ENCODE data around the gene AQP7. TPM values are rescaled to one million over a fixed set of nuclear protein-coding genes. Genes with fewer than 3 reads are reported as not detected.
"Not testable (repeated sequence)": the region's sequence is repeated elsewhere in the genome, so short reads cannot be mapped to it uniquely, and the experiment has no call there.

Gene AQP7
- total RNA-seq, 1 donor from 2014 or later = not detected

DNA sequence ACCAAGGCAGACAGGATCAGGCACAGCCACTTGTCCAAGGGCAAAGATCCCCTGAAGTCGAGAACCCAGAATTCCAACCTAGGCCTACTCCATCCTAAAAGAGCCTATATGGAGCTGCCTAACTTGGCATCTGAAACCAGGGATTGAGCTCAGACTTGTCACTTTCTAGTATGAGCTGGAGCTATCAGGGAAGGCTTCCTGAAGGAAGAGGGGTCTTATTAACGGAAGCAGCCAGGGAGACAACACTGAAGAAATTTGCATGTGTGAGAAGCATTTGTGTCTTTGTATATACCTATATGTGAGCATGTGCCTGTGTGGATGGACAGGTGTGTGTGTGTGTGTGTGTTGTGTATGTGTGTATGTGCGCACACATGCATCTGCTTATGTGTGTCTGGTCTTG lies 4.7 kb upstream of the AQP7 start:
- H3K27me3 ChIP-seq (ENCODE audit: control insufficient read depth, insufficient read depth, low read length) = no peaks in the 10 kb centered on the region
- DNase-seq (ENCODE audit: low read depth) = no peak
- TF ChIP-seq, protein P1, sequence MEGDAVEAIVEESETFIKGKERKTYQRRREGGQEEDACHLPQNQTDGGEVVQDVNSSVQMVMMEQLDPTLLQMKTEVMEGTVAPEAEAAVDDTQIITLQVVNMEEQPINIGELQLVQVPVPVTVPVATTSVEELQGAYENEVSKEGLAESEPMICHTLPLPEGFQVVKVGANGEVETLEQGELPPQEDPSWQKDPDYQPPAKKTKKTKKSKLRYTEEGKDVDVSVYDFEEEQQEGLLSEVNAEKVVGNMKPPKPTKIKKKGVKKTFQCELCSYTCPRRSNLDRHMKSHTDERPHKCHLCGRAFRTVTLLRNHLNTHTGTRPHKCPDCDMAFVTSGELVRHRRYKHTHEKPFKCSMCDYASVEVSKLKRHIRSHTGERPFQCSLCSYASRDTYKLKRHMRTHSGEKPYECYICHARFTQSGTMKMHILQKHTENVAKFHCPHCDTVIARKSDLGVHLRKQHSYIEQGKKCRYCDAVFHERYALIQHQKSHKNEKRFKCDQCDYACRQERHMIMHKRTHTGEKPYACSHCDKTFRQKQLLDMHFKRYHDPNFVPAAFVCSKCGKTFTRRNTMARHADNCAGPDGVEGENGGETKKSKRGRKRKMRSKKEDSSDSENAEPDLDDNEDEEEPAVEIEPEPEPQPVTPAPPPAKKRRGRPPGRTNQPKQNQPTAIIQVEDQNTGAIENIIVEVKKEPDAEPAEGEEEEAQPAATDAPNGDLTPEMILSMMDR (IDR thresholded peaks at IDR 0.05; ENCODE audit: insufficient read depth, low read length, severe bottlenecking) = no peak
- H3K36me3 ChIP-seq (ENCODE audit: control insufficient read depth, insufficient read depth, low read length) = no peaks in the 10 kb centered on the region
- no peak for FAIRE-seq
- H3K4me3 ChIP-seq (ENCODE audit: low read depth, low read length) = no peak overlapping the region

DNA sequence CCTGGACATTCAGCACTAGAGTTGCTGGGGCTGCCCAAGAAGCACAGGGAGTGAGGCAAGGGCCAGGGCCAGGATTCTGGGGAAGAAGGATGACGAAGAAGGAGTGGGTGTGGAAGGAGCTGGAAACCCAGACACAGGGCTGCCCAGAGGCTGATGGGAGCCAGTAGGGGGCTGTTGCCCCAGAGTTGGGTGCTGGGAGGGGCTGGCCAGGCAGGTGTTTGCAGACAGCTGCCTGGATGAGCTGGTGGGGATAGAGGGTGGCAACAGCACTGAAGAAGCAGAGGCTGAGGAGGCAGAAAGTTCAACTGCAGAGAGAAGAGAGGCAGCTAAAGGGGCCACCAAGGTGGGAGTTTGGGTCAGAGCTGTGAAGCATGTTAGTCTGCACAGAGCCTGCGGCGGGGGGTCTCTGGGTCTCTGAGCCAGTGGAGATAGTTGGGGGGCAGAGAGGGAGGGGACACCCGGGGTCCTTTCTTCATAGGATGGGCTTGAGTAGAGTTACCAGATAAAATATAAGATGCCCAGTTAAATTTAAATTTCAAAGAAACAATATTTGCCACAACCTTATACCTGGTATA lies 2.5 kb upstream of the AQP7 start:
- no peaks in the 10 kb centered on the region for H3K27me3 ChIP-seq (ENCODE audit: control insufficient read depth, insufficient read depth, low read length)
- TF ChIP-seq, protein P1 (IDR thresholded peaks at IDR 0.05; ENCODE audit: insufficient read depth, low read length, severe bottlenecking) = peak; percentile 10
- FAIRE-seq (no peak), DNase-seq (ENCODE audit: low read depth) (peak; percentile 39)
- H3K4me3 ChIP-seq (ENCODE audit: low read depth, low read length) = no peak overlapping the region
- no peaks in the 10 kb centered on the region for H3K36me3 ChIP-seq (ENCODE audit: control insufficient read depth, insufficient read depth, low read length)

DNA sequence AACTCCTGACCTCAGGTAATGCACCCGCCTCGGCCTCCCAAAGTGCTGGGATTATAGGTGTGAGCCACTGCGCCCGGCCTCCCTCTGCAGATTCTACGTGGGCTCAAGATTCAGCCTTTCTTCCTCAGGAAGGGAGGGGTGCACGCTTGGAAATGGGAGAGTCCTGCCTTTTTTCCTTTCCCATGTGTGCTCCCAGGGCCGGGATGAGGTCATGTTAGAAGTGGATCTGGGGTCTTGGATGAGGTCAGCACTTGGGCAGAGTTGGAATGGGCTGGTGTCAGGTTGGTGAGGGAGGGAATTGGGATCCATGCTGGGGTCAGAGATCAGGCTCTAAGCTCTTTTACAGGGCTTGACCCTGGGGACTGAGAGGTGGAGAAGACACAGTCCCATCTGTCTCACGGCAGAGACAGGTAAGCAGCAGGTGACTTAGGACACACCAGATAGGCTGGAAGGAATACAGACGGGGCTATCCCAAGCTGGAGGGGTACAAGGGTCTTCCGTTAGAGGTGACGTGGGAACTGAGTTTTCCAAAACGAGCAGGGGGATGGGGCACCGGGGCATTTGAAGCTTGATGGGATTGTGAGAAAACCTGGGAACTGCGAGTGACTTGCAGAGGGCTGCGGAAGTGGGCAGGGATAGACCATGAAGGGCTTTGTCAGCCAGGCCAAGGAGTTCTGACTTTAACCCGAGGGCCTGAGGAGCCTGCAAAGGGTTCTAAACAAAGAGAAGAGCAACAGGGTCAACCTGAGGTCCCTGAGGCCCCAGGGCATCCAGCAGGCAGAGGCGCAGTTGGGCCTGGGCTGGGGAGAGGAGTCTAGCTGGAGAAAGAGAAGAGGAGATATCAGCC lies 1.8 kb upstream of the AQP7 start:
- TF ChIP-seq, protein P1 (IDR thresholded peaks at IDR 0.05; ENCODE audit: insufficient read depth, low read length, severe bottlenecking) = no peak
- no peak for DNase-seq (ENCODE audit: low read depth)
- no peak for FAIRE-seq
- Histone ChIP-seq H3K27me3 (ENCODE audit: control insufficient read depth, insufficient read depth, low read length) (no peaks in the 10 kb centered on the region), H3K4me3 (ENCODE audit: low read depth, low read length) (no peak overlapping the region), H3K36me3 (ENCODE audit: control insufficient read depth, insufficient read depth, low read length) (no peaks in the 10 kb centered on the region)

DNA sequence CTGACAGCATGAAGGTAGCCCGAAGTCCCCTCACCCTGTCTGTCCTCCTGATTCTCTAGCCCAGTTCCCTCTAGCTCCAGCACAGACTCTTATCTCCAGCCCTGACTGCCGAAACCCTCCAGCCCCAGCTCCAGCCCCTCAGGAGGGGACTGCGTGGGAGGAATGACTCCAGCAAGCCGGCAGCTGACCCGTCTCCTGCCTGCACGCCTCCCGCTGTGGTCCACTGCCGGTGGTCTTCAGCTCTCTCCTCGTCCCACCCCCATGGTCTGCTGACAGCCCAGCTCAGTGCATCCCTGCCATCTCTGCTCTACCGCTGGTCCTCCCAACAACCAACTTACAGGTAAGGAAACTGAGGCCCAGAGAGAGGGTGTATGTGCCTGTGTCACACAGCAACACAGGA lies 559 bp downstream of the AQP7 start:
- not testable (repeated sequence) for H3K27me3 ChIP-seq (ENCODE audit: control insufficient read depth, insufficient read depth, low read length); H3K4me3 ChIP-seq (ENCODE audit: low read depth, low read length); DNase-seq (ENCODE audit: low read depth); FAIRE-seq; H3K36me3 ChIP-seq (ENCODE audit: control insufficient read depth, insufficient read depth, low read length)

DNA sequence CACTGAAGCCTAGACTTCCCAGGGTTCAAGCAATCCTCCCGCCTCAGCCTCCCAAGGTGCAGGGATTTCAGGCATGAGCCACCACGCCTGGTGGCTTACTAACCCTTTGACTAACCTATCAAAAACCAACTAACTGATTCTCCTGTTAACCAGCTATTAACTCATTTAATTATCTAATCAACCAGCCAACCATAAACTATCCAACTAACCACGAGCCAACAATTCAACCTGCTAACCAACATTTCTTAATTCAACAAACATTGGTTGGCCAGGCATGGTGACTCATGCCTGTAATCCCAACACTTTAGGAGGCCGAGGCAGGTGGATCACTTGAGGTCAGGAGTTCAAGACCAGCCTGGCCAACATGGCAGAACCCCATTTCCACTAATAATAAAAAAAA lies 3.3 kb downstream of the AQP7 start:
- H3K36me3 ChIP-seq (ENCODE audit: control insufficient read depth, insufficient read depth, low read length); H3K4me3 ChIP-seq (ENCODE audit: low read depth, low read length); FAIRE-seq; H3K27me3 ChIP-seq (ENCODE audit: control insufficient read depth, insufficient read depth, low read length); DNase-seq (ENCODE audit: low read depth): not testable (repeated sequence)

DNA sequence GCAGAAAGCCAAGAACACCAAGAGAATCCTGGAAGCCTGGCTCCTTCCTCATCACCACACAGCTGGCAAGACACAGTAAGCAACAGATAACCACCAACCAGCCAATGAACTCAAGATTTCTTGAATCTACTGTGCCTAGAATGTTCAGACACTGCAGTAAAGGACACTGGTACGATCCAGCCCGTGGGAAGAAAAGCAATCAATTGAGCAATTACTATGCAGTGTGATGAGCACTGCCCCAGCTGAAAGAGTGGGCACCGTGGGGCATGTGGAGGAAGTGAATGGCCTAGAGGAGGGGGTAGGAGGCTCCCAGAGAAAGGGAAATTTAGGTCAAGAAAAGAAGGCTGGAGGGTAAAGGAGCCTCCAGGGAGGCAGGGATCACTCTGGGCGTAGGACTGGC lies 4.6 kb downstream of the AQP7 start:
- H3K4me3 ChIP-seq (ENCODE audit: low read depth, low read length); DNase-seq (ENCODE audit: low read depth); FAIRE-seq; H3K27me3 ChIP-seq (ENCODE audit: control insufficient read depth, insufficient read depth, low read length); H3K36me3 ChIP-seq (ENCODE audit: control insufficient read depth, insufficient read depth, low read length): not testable (repeated sequence)

DNA sequence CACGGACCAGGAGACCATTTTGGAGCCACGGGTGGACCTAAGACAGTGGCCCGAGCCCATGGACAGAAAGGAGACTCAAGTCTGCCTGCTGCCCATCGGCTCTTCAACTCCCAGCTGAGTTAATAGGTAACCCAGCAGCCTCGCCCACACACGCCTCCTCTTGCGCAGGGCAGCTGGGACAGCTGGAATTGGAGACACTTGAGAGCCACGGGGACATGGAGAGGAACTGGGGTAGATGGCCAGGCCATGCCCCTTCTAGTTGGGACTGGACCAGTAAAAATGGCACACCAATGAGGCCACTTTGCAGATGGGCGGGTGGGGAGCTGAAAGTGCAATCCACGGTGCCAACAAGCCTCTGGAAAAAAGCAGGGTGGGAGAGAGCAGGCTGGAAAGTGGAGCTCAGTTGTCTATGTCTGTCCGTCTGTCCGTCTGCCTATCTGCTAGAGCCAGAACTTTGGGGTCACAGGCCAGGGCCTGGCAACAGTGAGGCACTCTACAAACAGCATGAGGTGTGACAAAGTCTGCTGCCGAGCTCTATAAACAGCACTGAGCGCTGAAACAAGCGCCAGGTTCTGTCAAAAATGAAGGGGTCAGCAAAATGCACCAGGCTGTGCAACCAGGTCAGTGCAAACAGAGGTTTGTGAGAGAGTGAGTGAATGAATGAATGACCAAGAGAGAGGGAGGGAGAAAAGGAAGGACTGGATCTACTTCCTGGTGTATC lies 7.0 kb downstream of the AQP7 start:
- not testable (repeated sequence) for DNase-seq (ENCODE audit: low read depth); H3K4me3 ChIP-seq (ENCODE audit: low read depth, low read length); H3K27me3 ChIP-seq (ENCODE audit: control insufficient read depth, insufficient read depth, low read length); FAIRE-seq; H3K36me3 ChIP-seq (ENCODE audit: control insufficient read depth, insufficient read depth, low read length)

DNA sequence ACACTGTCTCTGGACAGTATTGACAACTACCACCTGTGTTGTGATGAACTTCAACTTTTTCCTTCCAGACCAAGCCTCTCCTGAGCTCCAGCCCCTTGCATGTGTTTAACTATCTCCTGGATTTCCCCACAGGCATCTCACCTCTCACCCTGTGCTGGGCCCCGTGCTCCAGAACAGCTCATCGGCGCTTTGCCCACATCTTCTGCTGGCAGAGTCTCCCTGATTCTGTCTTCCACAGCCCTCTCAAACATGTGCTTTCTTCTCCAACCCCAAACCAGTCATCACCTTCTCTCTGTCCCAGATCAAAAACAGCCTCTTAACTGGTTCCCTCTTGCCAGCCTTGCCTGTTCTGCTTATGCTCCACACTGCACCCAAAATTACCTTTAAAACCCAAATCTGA lies 8.4 kb downstream of the AQP7 start:
- H3K27me3 ChIP-seq (ENCODE audit: control insufficient read depth, insufficient read depth, low read length); H3K36me3 ChIP-seq (ENCODE audit: control insufficient read depth, insufficient read depth, low read length); H3K4me3 ChIP-seq (ENCODE audit: low read depth, low read length); FAIRE-seq; DNase-seq (ENCODE audit: low read depth): not testable (repeated sequence)
